IPS-18a (cell line): Measurements from ENCODE around the gene BARX2.

Source experiments
- H3K27ac ChIP-seq: one replicate; pipeline ENCODE4 v1.5.1; 2013; ENCODE audit warnings: low read length
- H3K27me3 ChIP-seq: one replicate; pipeline ENCODE4 v1.6.1; 2013; ENCODE audit warnings: mild to moderate bottlenecking, low read length; ENCODE audit not compliant: control insufficient read depth, insufficient read depth
- H3K36me3 ChIP-seq: one replicate; pipeline ENCODE4 v1.6.1; 2013; ENCODE audit warnings: low read depth, low read length; ENCODE audit not compliant: control insufficient read depth
- H3K4me1 ChIP-seq: one replicate; pipeline ENCODE4 v1.6.1; 2013; ENCODE audit warnings: low read depth, low read length; ENCODE audit not compliant: control insufficient read depth
- H3K4me3 ChIP-seq: one replicate; pipeline ENCODE4 v1.5.1; 2013; ENCODE audit warnings: low read length
- H3K9ac ChIP-seq: one replicate; pipeline ENCODE4 v1.6.1; 2013; ENCODE audit warnings: mild to moderate bottlenecking, low read length, moderate library complexity
- H3K9me3 ChIP-seq: one replicate; pipeline ENCODE4 v1.6.1; 2013; ENCODE audit warnings: low read depth, low read length; ENCODE audit not compliant: control insufficient read depth

The BARX2 gene

GRCh38 chr11:129427376-129427775, 51.7 kb downstream of the BARX2 start:
- no peak overlapping the region for H3K27ac ChIP-seq
- no peak overlapping the region for H3K9ac ChIP-seq
- H3K9me3 ChIP-seq = peaks cover 13% of the 10 kb centered on the region
- H3K4me3 ChIP-seq = no peak overlapping the region
- H3K4me1 ChIP-seq = no peaks in the 10 kb centered on the region
- H3K36me3 ChIP-seq = no peaks in the 10 kb centered on the region
- H3K27me3 ChIP-seq = no peaks in the 10 kb centered on the region

- Histone ChIP-seq H3K9ac (no peak overlapping the region), H3K27ac (no peak overlapping the region), H3K9me3 (peaks cover 13% of the 10 kb centered on the region), H3K27me3 (no peaks in the 10 kb centered on the region), H3K4me3 (no peak overlapping the region), H3K36me3 (no peaks in the 10 kb centered on the region), H3K4me1 (no peaks in the 10 kb centered on the region)
Measured at GRCh38 chr11:129427816-129428406, 52.3 kb downstream of the BARX2 start.

GRCh38 chr11:129428557-129428956, 52.9 kb downstream of the BARX2 start:
- Histone ChIP-seq H3K27me3 (no peaks in the 10 kb centered on the region), H3K4me1 (no peaks in the 10 kb centered on the region), H3K27ac (no peak overlapping the region), H3K4me3 (no peak overlapping the region), H3K9me3 (peaks cover 13% of the 10 kb centered on the region), H3K36me3 (no peaks in the 10 kb centered on the region), H3K9ac (no peak overlapping the region)

- Histone ChIP-seq H3K4me1 (no peaks in the 10 kb centered on the region), H3K27me3 (no peaks in the 10 kb centered on the region), H3K4me3 (no peak overlapping the region), H3K36me3 (no peaks in the 10 kb centered on the region), H3K27ac (no peak overlapping the region), H3K9ac (no peak overlapping the region), H3K9me3 (peaks cover 13% of the 10 kb centered on the region)
Measured at GRCh38 chr11:129434641-129435498, 59.2 kb downstream of the BARX2 start.

GRCh38 chr11:129435499-129436245, 60.0 kb downstream of the BARX2 start:
- H3K9me3 ChIP-seq = peaks cover 10% of the 10 kb centered on the region
- H3K27me3 ChIP-seq = no peaks in the 10 kb centered on the region
- H3K4me3 ChIP-seq = no peak overlapping the region

GRCh38 chr11:129436573-129436972, 60.9 kb downstream of the BARX2 start:
- Histone ChIP-seq H3K9me3 (peaks cover 1% of the 10 kb centered on the region), H3K36me3 (no peaks in the 10 kb centered on the region), H3K27me3 (no peaks in the 10 kb centered on the region), H3K27ac (no peak overlapping the region), H3K9ac (no peak overlapping the region), H3K4me3 (no peak overlapping the region), H3K4me1 (no peaks in the 10 kb centered on the region)

More at GRCh38 chr11:129435499-129436245, 60.0 kb downstream of the BARX2 start:
- Histone ChIP-seq H3K9ac (no peak overlapping the region), H3K27ac (no peak overlapping the region), H3K36me3 (no peaks in the 10 kb centered on the region), H3K4me1 (no peaks in the 10 kb centered on the region)

- Histone ChIP-seq H3K4me3 (no peak overlapping the region), H3K27me3 (no peaks in the 10 kb centered on the region), H3K9me3 (no peaks in the 10 kb centered on the region), H3K36me3 (no peaks in the 10 kb centered on the region), H3K4me1 (no peaks in the 10 kb centered on the region), H3K9ac (no peak overlapping the region), H3K27ac (no peak overlapping the region)
Measured at GRCh38 chr11:129440028-129440713, 64.5 kb downstream of the BARX2 start.

- Histone ChIP-seq H3K4me1 (no peaks in the 10 kb centered on the region), H3K27me3 (no peaks in the 10 kb centered on the region), H3K9me3 (no peaks in the 10 kb centered on the region), H3K4me3 (no peak overlapping the region), H3K9ac (no peak overlapping the region), H3K27ac (no peak overlapping the region), H3K36me3 (no peaks in the 10 kb centered on the region)
Measured at GRCh38 chr11:129442171-129442570, 66.5 kb downstream of the BARX2 start.

- no peaks in the 10 kb centered on the region for H3K4me1 ChIP-seq
- no peak overlapping the region for H3K4me3 ChIP-seq
- no peaks in the 10 kb centered on the region for H3K9me3 ChIP-seq
- H3K9ac ChIP-seq = no peak overlapping the region
- no peak overlapping the region for H3K27ac ChIP-seq
- no peaks in the 10 kb centered on the region for H3K36me3 ChIP-seq
- H3K27me3 ChIP-seq = no peaks in the 10 kb centered on the region
Measured at GRCh38 chr11:129443276-129443675, 67.6 kb downstream of the BARX2 start.

- H3K9me3 ChIP-seq = no peaks in the 10 kb centered on the region
- no peaks in the 10 kb centered on the region for H3K27me3 ChIP-seq
- H3K4me3 ChIP-seq = no peak overlapping the region
- H3K36me3 ChIP-seq = no peaks in the 10 kb centered on the region
- H3K9ac ChIP-seq = no peak overlapping the region
- no peak overlapping the region for H3K27ac ChIP-seq
- H3K4me1 ChIP-seq = no peaks in the 10 kb centered on the region
Measured at GRCh38 chr11:129444274-129444673, 68.6 kb downstream of the BARX2 start.

GRCh38 chr11:129445226-129445625, 69.6 kb downstream of the BARX2 start:
- no peaks in the 10 kb centered on the region for H3K9me3 ChIP-seq
- no peak overlapping the region for H3K9ac ChIP-seq
- no peaks in the 10 kb centered on the region for H3K36me3 ChIP-seq
- no peak overlapping the region for H3K4me3 ChIP-seq
- no peak overlapping the region for H3K27ac ChIP-seq
- no peaks in the 10 kb centered on the region for H3K4me1 ChIP-seq
- H3K27me3 ChIP-seq = no peaks in the 10 kb centered on the region
